IPS-NIHi7 (cell line): Measurements from ENCODE around the gene IDUA.
"Not testable (repeated sequence)": the region's sequence is repeated elsewhere in the genome, so short reads cannot be mapped to it uniquely, and the experiment has no call there.

Experiments
- DNase-seq: peaks from one replicate; pipeline ENCODE4 v3.0.0; 2012; ENCODE audit warnings: mixed read lengths; ENCODE audit errors: extremely low spot score

IDUA gene

GRCh38 chr4:986879-987623 is at the start of gene IDUA:
Gene IDUA, plus strand, starts transcription at chr4:987044. Its CDS starts 41 bp downstream, at chr4:987085.
- no peak for DNase-seq

- DNase-seq = not testable (repeated sequence)
Measured at GRCh38 chr4:939508-939907, 47.3 kb upstream of the IDUA start.

DNA sequence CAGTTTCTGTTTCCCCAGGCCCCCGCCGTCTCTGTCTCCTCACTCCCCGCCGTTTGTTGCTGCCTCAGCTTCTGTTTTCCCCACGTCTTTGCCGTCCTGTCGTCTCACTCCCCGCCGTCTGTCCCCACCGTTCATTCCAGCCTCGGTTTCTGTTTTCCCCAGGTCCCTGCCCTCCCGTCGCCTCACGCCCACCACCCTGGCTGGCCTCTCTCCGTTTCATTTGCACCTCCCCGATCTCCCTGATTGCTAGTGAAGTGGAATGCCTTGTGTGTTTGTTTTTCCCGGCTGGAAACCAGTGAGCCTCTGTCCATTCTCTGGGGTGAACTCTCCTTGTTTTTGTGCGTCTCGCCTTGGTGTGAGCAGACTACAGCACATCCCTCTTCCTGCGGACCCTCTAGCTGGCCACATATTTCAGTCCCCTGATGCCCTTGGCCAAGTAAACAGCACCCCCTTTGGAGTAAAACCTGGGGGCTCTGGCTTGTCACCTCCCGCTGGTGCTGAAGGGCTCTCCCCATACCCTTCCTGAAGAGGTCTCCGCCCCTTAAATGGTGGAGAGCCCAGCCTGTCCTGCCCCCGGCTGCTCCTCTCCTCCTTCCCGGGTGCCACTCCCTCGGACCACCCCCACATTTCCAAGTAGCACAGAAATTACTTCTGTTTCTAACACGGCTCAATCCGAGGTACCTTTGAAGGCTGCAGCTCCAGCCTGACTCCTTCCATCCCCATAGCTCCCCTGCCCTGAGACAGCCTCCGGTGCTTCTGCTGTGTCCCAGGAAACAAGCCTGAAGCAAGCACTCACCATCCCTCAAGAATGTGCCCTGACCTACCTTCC is 41.4 kb upstream of the IDUA start:
- peak; percentile 55 for DNase-seq

- no peak for DNase-seq
Measured at GRCh38 chr4:946103-946450, 40.8 kb upstream of the IDUA start.

- no peak for DNase-seq
Measured at GRCh38 chr4:946517-947471, 40.0 kb upstream of the IDUA start.

DNA sequence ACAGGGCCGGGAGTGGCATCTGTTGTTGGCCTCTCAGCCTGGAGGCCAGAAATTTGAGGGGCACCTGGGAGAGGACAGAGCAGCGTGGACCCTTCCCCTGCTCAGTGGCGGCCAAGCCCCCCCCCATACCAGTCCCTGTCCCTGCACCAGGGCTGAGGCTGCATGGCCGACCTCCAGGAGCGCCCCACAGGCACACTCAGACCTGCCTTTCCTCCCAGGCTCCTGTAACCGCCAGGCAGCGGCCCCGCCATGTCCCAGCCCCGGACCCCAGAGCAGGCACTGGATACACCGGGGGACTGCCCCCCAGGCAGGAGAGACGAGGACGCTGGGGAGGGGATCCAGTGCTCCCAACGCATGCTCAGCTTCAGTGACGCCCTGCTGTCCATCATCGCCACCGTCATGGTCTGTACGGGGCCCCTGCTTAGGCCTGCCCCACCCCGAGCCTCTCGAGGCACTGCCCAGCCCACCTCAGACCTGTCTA is 39.3 kb upstream of the IDUA start:
- DNase-seq = no peak

DNA sequence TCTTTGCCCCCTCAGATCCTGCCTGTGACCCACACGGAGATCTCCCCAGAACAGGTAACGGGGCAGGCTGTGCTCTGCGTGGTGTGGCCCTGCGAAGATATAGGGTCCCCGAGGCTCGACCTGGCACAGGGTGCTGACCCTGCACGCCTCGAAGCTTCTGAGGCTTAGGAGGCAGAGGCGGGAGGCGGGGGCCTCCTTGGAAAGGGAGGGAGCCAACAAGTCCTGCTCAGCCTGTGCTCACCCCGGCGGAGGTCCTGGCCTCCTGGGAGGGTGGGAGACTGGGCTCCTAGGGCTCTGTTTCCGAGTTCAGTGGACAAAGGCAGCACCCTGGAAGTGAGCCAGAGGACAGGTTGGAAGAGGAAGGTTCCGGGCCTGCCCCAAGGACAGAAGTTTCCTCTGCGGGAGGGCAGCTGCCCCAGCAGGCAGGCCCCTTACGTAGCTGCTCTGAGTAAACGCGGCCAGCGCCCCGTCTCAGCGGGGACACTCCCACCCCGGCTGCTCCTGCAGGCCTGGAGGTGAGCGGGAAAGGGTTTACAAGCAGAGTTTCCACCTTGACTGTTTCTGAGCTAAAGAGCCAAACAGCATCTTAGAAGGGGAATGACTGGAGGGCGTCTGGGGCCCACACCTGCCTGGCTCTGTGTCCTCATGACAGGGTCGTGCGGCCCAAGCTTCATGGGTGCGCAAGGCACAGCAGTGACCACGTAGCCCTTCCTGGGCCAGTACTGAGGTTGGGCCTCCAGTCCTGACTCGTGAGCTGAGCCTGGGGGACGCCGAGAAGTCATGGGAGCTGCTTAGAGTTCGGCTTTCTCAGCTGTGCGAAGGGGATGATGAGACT is 38.5 kb upstream of the IDUA start:
- no peak for DNase-seq

GRCh38 chr4:948936-949300 is 37.9 kb upstream of the IDUA start:
- DNase-seq = no peak

DNA sequence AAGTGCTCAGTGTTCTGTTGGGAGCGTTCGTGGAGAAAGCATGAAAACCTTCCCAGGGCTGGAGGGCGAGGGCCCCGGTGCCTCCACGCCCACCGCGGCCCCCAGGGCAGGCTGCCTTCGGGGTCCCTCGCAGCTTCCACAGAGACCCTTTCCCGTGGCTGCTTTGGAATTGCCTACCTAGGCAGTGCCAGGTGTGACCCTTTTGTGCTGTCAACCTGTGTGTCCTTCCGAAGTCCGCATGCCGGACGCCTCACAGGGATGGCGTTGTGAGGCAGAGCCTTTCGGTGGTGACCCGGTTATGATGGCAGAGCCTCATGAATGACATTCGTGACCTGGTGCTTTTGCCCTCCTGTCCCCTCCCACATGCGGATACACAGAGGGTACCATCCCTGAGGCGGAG is 37.2 kb upstream of the IDUA start:
- no peak for DNase-seq

DNA sequence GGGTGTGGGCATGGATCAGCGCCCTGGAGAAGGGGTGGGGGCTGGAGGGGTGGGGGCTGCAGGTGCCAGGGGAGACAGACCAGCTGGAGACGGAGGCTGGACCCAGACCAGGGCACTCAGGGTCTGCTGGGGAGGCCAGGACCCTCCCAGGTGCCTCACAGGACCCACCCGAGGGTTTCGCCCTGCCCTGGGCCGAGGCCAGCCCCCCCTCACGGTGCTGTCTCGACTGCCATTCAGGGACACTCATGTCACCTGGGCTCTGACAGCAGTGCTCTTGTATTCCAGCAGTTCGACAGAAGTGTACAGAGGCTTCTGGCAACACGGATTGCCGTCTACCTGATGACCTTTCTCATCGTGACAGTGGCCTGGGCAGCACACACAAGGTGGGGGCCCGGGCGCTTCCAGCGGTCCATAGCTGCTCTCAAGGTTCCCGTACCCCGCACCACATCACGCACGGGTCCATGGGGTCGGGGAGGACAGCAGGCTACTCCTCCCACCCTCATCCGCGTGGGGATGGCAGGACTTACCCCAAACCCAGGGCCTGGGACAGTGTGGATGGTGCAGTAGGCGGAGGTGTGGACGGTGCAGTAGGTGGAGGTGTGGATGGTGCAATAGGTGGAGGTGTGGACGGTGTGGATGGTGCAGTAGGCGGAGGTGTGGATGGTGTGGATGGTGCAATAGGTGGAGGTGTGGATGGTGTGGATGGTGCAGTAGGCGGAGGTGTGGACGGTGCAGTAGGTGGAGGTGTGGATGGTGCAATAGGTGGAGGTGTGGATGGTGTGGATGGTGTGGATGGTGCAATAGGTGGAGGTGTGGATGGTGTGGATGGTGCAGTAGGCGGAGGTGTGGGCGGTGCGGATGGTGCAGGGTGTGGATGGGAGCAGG is 36.5 kb upstream of the IDUA start:
- no peak for DNase-seq

- no peak for DNase-seq
Measured at GRCh38 chr4:951186-951585, 35.7 kb upstream of the IDUA start.

- no peak for DNase-seq
Measured at GRCh38 chr4:951594-952468, 35.0 kb upstream of the IDUA start.

GRCh38 chr4:952881-953573 is 33.8 kb upstream of the IDUA start:
- no peak for DNase-seq

DNA sequence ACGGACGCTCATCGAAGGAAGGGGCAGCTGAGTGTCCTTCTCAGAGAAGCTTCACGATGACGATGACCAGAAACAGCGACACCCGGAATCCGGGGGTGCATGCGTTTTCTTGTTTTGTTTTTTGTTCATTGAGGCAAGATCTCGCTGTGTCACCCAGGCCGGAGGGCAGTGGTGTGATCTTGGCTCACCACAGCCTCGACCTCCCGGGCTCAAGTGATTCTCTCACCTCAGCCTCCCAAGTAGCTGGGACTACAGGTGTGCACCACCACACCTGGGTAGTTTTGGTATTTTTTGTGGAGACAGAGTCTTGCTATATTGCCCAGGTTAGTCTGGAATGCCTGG is 33.3 kb upstream of the IDUA start:
- DNase-seq = no peak

DNA sequence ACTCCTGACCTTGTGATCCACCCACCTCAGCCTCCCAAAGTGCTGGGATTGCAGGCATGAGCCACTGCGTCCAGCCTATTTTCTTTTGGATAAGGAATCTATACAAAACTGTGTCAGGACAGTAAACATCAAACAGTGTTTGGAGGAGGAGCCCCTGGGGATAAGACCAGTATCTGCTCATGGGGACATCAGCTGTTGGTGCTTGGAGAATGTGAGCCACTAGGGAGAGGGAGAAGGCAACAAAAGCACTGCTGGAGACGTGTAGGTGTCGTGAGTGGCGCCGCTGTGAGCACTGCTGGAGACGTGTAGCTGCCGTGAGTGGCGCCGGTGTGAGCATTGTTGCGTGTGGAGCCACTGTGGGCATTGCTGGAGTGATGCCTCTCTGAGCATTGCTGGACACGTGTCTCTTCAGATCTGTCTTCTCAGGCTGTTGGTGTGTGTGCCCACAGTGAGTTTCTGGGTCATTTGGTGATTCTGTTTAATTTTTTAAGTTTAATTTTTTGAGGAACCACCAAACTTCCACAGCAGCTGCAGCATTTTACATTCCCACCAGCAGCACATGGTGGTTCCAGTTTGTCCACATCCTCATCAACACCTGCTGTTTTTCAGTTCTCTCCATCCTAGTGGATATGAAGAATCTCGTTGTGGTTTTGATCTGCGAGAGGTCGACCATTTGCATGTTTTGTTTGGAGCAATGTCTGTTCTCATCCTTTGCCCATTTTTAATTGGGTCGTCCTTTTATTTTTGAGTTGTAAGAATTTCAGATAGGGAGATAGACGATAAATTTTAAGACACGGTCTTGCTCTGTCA is 32.4 kb upstream of the IDUA start:
- no peak for DNase-seq

GRCh38 chr4:955161-955921 is 31.5 kb upstream of the IDUA start:
- no peak for DNase-seq

DNA sequence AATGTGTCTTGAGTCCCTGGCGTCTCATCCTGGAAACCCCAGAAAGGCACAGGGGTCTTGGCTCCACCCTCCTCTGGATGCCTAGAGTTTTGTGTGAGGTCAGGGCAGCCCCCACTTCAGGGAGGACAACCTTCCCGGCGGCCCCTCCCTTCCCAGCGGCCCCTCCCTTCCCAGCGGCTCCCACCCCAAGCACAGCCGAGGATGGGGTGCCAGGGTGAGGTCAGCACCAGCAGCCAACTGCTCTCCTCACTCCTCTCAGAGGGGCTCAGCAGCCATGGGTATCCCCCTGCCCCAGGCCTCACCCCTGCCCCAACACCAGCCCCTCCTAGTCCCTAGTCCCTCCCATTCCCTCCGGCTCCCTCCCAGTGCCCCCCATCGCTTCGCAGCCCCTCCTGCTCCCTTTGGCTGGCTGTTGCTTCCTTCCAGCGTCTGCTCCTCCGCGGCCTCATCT is 30.9 kb upstream of the IDUA start:
- DNase-seq = no peak
